H1 (cell line): ENCODE measurements around the gene FAM98C. TPM values are rescaled to one million over a fixed set of nuclear protein-coding genes. Genes with fewer than 3 reads are reported as not detected.

Experiments
- CTCF ChIA-PET: fragments of 300-600 bp; sonication (Branson Sonifier 250); formaldehyde crosslinking; loops from one replicate; lab custom pipeline; 2021; ENCODE audit not compliant: partially characterized antibody; lab: Charles Lee
- POLR2A ChIA-PET: fragments of 300-600 bp; sonication (Branson Sonifier 250); formaldehyde crosslinking; loops from one replicate; lab custom pipeline; 2021; ENCODE audit warnings: inconsistent platforms; ENCODE audit not compliant: partially characterized antibody; lab: Charles Lee
- DNase-seq, 2 experiments: peaks; one replicate each; pipeline versions ENCODE4 v3.0.0 to v3.0.0-alpha.2; 2010 to 2022; ENCODE audit warnings: low spot score in 2 of 2, low read depth in 1 of 2, mixed read lengths in 1 of 2
- FAIRE-seq: peaks from 2 replicates; lab custom pipeline; 2011; peaks lifted over from hg19 to GRCh38; lab: Jason Lieb, UNC
- H2AFZ ChIP-seq: 2 replicates; pipeline ENCODE4 v1.8.1; 2012; ENCODE audit warnings: low read length, inconsistent platforms
- H2AK5ac ChIP-seq: 2 replicates; pipeline ENCODE4 v1.6.1; 2013; ENCODE audit warnings: low read depth, low read length
- H2BK120ac ChIP-seq: replicated peaks from 2 replicates; pipeline ENCODE3; 2013; ENCODE audit warnings: low read depth, low read length, inconsistent platforms
- H2BK12ac ChIP-seq: 2 replicates; pipeline ENCODE4 v1.6.1; 2013; ENCODE audit warnings: low read depth, low read length
- H2BK15ac ChIP-seq: 2 replicates; pipeline ENCODE4 v1.6.1; 2013; ENCODE audit warnings: low read length
- H2BK20ac ChIP-seq: 2 replicates; pipeline ENCODE4 v1.6.1; 2013; ENCODE audit warnings: low read length
- H2BK5ac ChIP-seq: 2 replicates; pipeline ENCODE4 v1.6.1; 2013; ENCODE audit warnings: low read depth, low read length
- H3K14ac ChIP-seq: 2 replicates; pipeline ENCODE4 v1.6.1; 2013; ENCODE audit warnings: inconsistent platforms; ENCODE audit not compliant: insufficient read length
- H3K18ac ChIP-seq: 2 replicates; pipeline ENCODE4 v1.6.1; 2013; ENCODE audit warnings: low read length; ENCODE audit errors: extremely low read depth
- H3K23ac ChIP-seq: 2 replicates; pipeline ENCODE4 v1.6.1; 2013; ENCODE audit warnings: inconsistent platforms; ENCODE audit not compliant: insufficient read length
- H3K23me2 ChIP-seq: 2 replicates; pipeline ENCODE4 v1.6.1; 2013; ENCODE audit warnings: low read depth, low read length
- H3K27ac ChIP-seq: 2 replicates; pipeline ENCODE4 v1.6.1; 2011; ENCODE audit warnings: low read depth, low read length, inconsistent platforms
- H3K27me3 ChIP-seq, 4 experiments: replicated peaks in 1 of 4; 1 replicate in 1 of 4; 2 replicates in 3 of 4; pipeline versions ENCODE4 v1.6.1 to v1.8.1; 2011 to 2013; ENCODE audit warnings: low read length in 3 of 4, mild to moderate bottlenecking in 3 of 4, inconsistent platforms in 2 of 4, mixed read lengths in 2 of 4, moderate library complexity in 1 of 4; ENCODE audit not compliant: control insufficient read depth in 3 of 4, insufficient read depth in 3 of 4; ENCODE audit errors: extremely low read depth in 1 of 4
- H3K36me3 ChIP-seq, 4 experiments: 2 replicates each; pipeline versions ENCODE4 v1.6.1 to v1.8.1; 2011 to 2013; ENCODE audit warnings: mild to moderate bottlenecking in 4 of 4, low read length in 3 of 4, moderate library complexity in 2 of 4, control low read depth in 1 of 4, inconsistent platforms in 1 of 4; ENCODE audit not compliant: insufficient read depth in 4 of 4, control insufficient read depth in 2 of 4
- H3K4ac ChIP-seq: replicated peaks from 2 replicates; pipeline ENCODE3; 2013; ENCODE audit warnings: low read length, low read depth, mixed read lengths, inconsistent platforms; ENCODE audit not compliant: insufficient read length
- H3K4me1 ChIP-seq, 4 experiments: replicated peaks in 1 of 4; 1 replicate in 1 of 4; 2 replicates in 3 of 4; pipeline versions ENCODE4 v1.6.1 to v1.8.1; 2011 to 2013; ENCODE audit warnings: low read length in 3 of 4, inconsistent platforms in 2 of 4, mixed read lengths in 1 of 4; ENCODE audit not compliant: insufficient read depth in 4 of 4, control insufficient read depth in 3 of 4
- H3K4me2 ChIP-seq, 2 experiments: 2 replicates each; pipeline versions ENCODE4 v1.6.1 to v1.8.1; 2011 to 2013; ENCODE audit warnings: low read depth in 2 of 2, low read length in 2 of 2, control low read depth in 1 of 2, inconsistent platforms in 1 of 2, mild to moderate bottlenecking in 1 of 2; ENCODE audit not compliant: insufficient read depth in 1 of 2
- H3K4me3 ChIP-seq, 4 experiments: fragments of 200-600, 300-600 bp in 1 of 4; sonication (generic), shearing (Covaris generic), sonication (Bioruptor Twin) in 1 of 4; 2 replicates each; pipeline versions ENCODE4 v1.5.1 to v1.8.1; 2011 to 2016; ENCODE audit warnings: low read length in 4 of 4, low read depth in 3 of 4, control low read depth in 2 of 4, inconsistent platforms in 2 of 4, mild to moderate bottlenecking in 2 of 4, mixed read lengths in 1 of 4, moderate library complexity in 1 of 4; ENCODE audit not compliant: insufficient read depth in 2 of 4; ENCODE audit errors: extremely low read depth in 1 of 4
- H3K56ac ChIP-seq: replicated peaks from 2 replicates; pipeline ENCODE3; 2013; ENCODE audit warnings: low read depth, mild to moderate bottlenecking, mixed read lengths, low read length, inconsistent platforms; ENCODE audit not compliant: insufficient read length
- H3K79me1 ChIP-seq: 2 replicates; pipeline ENCODE4 v1.6.1; 2013; ENCODE audit warnings: low read depth, low read length, control low read depth
- H3K79me2 ChIP-seq, 2 experiments: 2 replicates each; pipeline versions ENCODE4 v1.6.1 to v1.8.1; 2012 to 2013; ENCODE audit warnings: low read length in 2 of 2, mild to moderate bottlenecking in 2 of 2, inconsistent platforms in 1 of 2; ENCODE audit not compliant: insufficient read depth in 2 of 2, control insufficient read depth in 1 of 2
- H3K9ac ChIP-seq, 4 experiments: replicated peaks in 1 of 4; 1 replicate in 1 of 4; 2 replicates in 3 of 4; pipeline versions ENCODE4 v1.6.1 to v1.8.1; 2011 to 2013; ENCODE audit warnings: low read depth in 3 of 4, low read length in 3 of 4, control low read depth in 2 of 4, mild to moderate bottlenecking in 2 of 4, moderate library complexity in 2 of 4, inconsistent platforms in 1 of 4; ENCODE audit errors: extremely low read depth in 1 of 4
- H3K9me3 ChIP-seq, 2 experiments: 2 replicates each; pipeline versions ENCODE4 v1.6.1 to v1.8.1; 2012 to 2013; ENCODE audit warnings: mild to moderate bottlenecking in 2 of 2, moderate library complexity in 2 of 2, control low read depth in 1 of 2, inconsistent platforms in 1 of 2, low read depth in 1 of 2, low read length in 1 of 2, mixed read lengths in 1 of 2; ENCODE audit not compliant: insufficient read depth in 2 of 2
- H4K20me1 ChIP-seq, 2 experiments: replicated peaks in 1 of 2; 2 replicates each; pipeline versions ENCODE3 to v1.8.1; 2011 to 2013; ENCODE audit warnings: inconsistent platforms in 2 of 2, low read length in 2 of 2, mild to moderate bottlenecking in 1 of 2; ENCODE audit not compliant: insufficient read depth in 2 of 2, control insufficient read depth in 1 of 2
- H4K5ac ChIP-seq: 2 replicates; pipeline ENCODE4 v1.6.1; 2013; ENCODE audit warnings: low read length, low read depth, mixed read lengths, inconsistent platforms; ENCODE audit not compliant: insufficient read length
- H4K8ac ChIP-seq: 2 replicates; pipeline ENCODE4 v1.8.0; 2013; ENCODE audit warnings: mild to moderate bottlenecking, moderate library complexity, low read length, inconsistent platforms; ENCODE audit not compliant: insufficient read depth; ENCODE audit errors: extremely low read depth
- H4K91ac ChIP-seq: replicated peaks from 2 replicates; pipeline ENCODE3; 2013; ENCODE audit warnings: low read length, mixed read lengths, inconsistent platforms; ENCODE audit not compliant: insufficient read length
- SUZ12 ChIP-seq: fragments of 200-600 bp; sonication (generic); IDR thresholded peaks from 2 replicates; pipeline ENCODE4 v1.6.1; 2012; ENCODE audit warnings: mild to moderate bottlenecking, inconsistent platforms, low read length, moderate library complexity, mixed read lengths
- WGBS, 2 experiments: shearing (Covaris generic) in 1 of 2; methylation state at CpG; one replicate each; pipeline versions ENCODE4 v1.1.6 to v1.1.7; 2013 to 2015; ENCODE audit warnings: low lambda C conversion rate in 2 of 2, mixed read lengths in 2 of 2, inconsistent platforms in 1 of 2, low coverage in 1 of 2, missing lambda C conversion rate in 1 of 2; ENCODE audit not compliant: insufficient replicate concordance in 2 of 2, insufficient coverage in 1 of 2, insufficient read length in 1 of 2; ENCODE audit errors: extremely low coverage in 1 of 2, missing lambda C conversion rate in 1 of 2; 5-methylcytosine and 5-hydroxymethylcytosine counted together
- polyA plus RNA-seq, 7 experiments: library from polyadenylated mRNA; depleted of rRNA in 3 of 7; stranded (reverse) in 5 of 7; unstranded in 2 of 7; fragments of >200 nt in 5 of 7; fragments of 200-250 nt in 2 of 7; gene quantifications; 1 replicate in 5 of 7; 2 replicates in 1 of 7; 4 replicates in 1 of 7; pipeline versions ENCODE4 v1.2.1 to v1.2.3, GENCODE V29; 2011 to 2013; ENCODE audit warnings: missing spikeins in 2 of 7, mixed read lengths in 2 of 7
- total RNA-seq: library from RNA; stranded (reverse); fragmentation: NEBNext Ultra II Directional; extraction: Animal tissue kit (Norgen Biotek cat#: 25700); gene quantifications from 2 replicates; pipeline ENCODE4 v1.2.1, GENCODE V29; 2021
- TF ChIP-seq, protein P1 (sequence below), 3 experiments: IDR thresholded peaks; 1 replicate in 2 of 3; 2 replicates in 1 of 3; pipeline versions ENCODE4 v1.5.1 to v1.6.1; 2011; ENCODE audit warnings: low read length in 3 of 3, mild to moderate bottlenecking in 3 of 3, inconsistent platforms in 2 of 3, low read depth in 1 of 3, moderate library complexity in 1 of 3; ENCODE audit not compliant: insufficient read depth in 1 of 3; ENCODE audit errors: control extremely low read depth in 1 of 3

The FAM98C gene
- total and polyA plus RNA-seq, 2 of the 8 experiments (the other 6 are each of a cell fraction or from before 2014, with no cell fraction given), result 6.1 to 9.4 TPM

DNA sequence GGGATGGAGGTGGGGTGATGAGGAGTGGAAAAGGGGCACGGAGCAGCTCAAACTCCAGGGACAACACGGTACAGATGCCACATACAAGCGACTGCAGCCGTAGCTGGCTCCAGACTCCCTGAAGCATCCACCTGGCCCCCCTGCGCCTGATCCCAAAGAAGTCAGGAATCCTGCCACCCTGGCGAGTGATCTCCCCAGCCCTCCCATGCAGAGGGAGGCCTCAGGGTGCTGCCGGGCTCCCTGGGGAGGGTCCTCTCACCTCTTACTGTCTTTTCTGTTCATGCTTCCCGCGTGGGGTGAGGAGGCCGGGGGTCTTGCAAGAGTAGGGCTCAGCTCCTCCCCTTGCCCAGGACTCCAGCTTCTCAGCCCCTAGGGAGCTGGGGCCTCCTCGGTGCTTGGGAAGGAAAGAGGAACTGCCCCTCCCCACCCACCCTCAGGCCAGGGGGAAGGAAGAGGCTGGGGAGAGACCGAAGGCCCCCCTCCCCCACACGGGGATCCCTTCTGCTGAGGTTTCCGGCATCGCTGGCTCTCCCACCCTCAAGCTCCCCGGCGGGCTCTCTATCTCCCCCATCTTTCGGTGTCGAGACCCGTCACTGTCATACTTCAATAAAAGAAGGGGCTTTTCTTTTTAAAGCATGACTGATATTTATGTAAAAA, 23.0 kb downstream of the FAM98C start, which contains the start of gene RASGRP4:
Gene RASGRP4 (minus strand): TSS at position 410 of the 657 bp plus-strand sequence. CDS start 128 bp downstream, at position 282.
- Histone ChIP-seq H3K4me1 (peaks cover 4 to 8% (median 8%) of the 10 kb centered on the region in 4 experiments; a peak in 6 of 7 replicates), H3K18ac (peak within 1 kb of the TSS; percentile 87), H2AFZ (peak within 1 kb of the TSS; percentile 64), H3K79me1 (no peaks in the 10 kb centered on the region), H4K20me1 (no peaks in the 10 kb centered on the region), H3K56ac (no peak within 1 kb of the TSS), H2BK120ac (peak within 1 kb of the TSS; percentile 65), H3K4me3 (peak within 1 kb of the TSS in 2 of 4 experiments; percentile 11 to 34; a peak in 3 of 8 replicates), H4K5ac (no peak within 1 kb of the TSS), H3K9ac (no peak within 1 kb of the TSS), H3K23ac (no peak within 1 kb of the TSS), H3K36me3 (no peaks in the 10 kb centered on the region), H4K91ac (peak within 1 kb of the TSS; percentile 83), H2BK20ac (0 out of 2 replicates have a peak within 1 kb of the TSS, but pooled peaks have one; percentile 61), H3K79me2 (no peaks in the 10 kb centered on the region), H3K4me2 (peak within 1 kb of the TSS; percentile 44 to 48), H2BK12ac (peak within 1 kb of the TSS; percentile 29; the same call in 1 of the 2 replicates), H3K9me3 (no peaks in the 10 kb centered on the region), H3K23me2 (no peaks in the 10 kb centered on the region; the same call in 1 of the 2 replicates), H3K27ac (no peak within 1 kb of the TSS), H2BK5ac (peak within 1 kb of the TSS; percentile 79; the same call in 1 of the 2 replicates), H3K14ac (no peak within 1 kb of the TSS), H2BK15ac (peak within 1 kb of the TSS; percentile 72; the same call in 1 of the 2 replicates), H3K27me3 (no peaks in the 10 kb centered on the region), H4K8ac (peak within 1 kb of the TSS; percentile 81), H3K4ac (no peak within 1 kb of the TSS), H2AK5ac (no peak within 1 kb of the TSS)
- no peak for FAIRE-seq
- TF ChIP-seq, protein P1, sequence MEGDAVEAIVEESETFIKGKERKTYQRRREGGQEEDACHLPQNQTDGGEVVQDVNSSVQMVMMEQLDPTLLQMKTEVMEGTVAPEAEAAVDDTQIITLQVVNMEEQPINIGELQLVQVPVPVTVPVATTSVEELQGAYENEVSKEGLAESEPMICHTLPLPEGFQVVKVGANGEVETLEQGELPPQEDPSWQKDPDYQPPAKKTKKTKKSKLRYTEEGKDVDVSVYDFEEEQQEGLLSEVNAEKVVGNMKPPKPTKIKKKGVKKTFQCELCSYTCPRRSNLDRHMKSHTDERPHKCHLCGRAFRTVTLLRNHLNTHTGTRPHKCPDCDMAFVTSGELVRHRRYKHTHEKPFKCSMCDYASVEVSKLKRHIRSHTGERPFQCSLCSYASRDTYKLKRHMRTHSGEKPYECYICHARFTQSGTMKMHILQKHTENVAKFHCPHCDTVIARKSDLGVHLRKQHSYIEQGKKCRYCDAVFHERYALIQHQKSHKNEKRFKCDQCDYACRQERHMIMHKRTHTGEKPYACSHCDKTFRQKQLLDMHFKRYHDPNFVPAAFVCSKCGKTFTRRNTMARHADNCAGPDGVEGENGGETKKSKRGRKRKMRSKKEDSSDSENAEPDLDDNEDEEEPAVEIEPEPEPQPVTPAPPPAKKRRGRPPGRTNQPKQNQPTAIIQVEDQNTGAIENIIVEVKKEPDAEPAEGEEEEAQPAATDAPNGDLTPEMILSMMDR (IDR thresholded peaks at IDR 0.05; ENCODE audit: control extremely low read depth in 1 of 3, insufficient read depth in 1 of 3, low read depth in 1 of 3, low read length in 3 of 3), result 0 out of 4 replicates have a peak, but pooled peaks of 1 of the 3 experiments have one; percentile 2
- no peak for TF ChIP-seq SUZ12
- WGBS, 2 experiments, result 55% methylated on average over 17 of the region's 20 CpGs; no CpG with 5 or more reads in 1 of the 2 experiments
- POLR2A ChIA-PET, result interaction anchor here (1.1 to 2.0 kb wide), 4 partner anchors 9 to 36 kb away, joined by 3 to 9 read pairs (median 6); no protein-coding TSS in a partner anchor
- CTCF ChIA-PET, result interaction anchor here (0.8 to 3.2 kb wide), 9 partner anchors 9 to 209 kb away, joined by 3 to 10 read pairs (median 4); partner anchors contain the start of gene FAM98C
- peak in 1 of 2 experiments; percentile 56 for DNase-seq
